H1 (cell line): ENCODE measurements around the gene FNDC7. TPM values are rescaled to one million over a fixed set of nuclear protein-coding genes. Genes with fewer than 3 reads are reported as not detected.

ENCODE experiments used
- CHD1 ChIP-seq: IDR thresholded peaks from 2 replicates; pipeline ENCODE4 v1.6.1; 2012; ENCODE audit warnings: low read depth, low read length, improper control_type of control experiment
- CHD7 ChIP-seq: fragments of 300-600 bp; sonication (generic); IDR thresholded peaks from 2 replicates; pipeline ENCODE4 v1.7.1; 2012; ENCODE audit warnings: low read length, moderate library complexity, mild to moderate bottlenecking, inconsistent platforms; ENCODE audit not compliant: insufficient replicate concordance
- E2F6 ChIP-seq: IDR thresholded peaks from 2 replicates; pipeline ENCODE4 v1.6.1; 2012; ENCODE audit warnings: inconsistent platforms
- EZH2 ChIP-seq: fragments of 200-600 bp; sonication (generic); IDR thresholded peaks from 2 replicates; pipeline ENCODE4 v1.7.1; 2012; ENCODE audit warnings: low read depth, mild to moderate bottlenecking, moderate library complexity, low read length, inconsistent platforms; ENCODE audit not compliant: severe bottlenecking
- POLR2AphosphoS5 ChIP-seq: IDR thresholded peaks from 2 replicates; pipeline ENCODE4 v1.6.1; 2011; ENCODE audit warnings: low read depth, low read length
- TAF7 ChIP-seq: optimal IDR thresholded peaks from 2 replicates; pipeline ENCODE3; 2011; ENCODE audit warnings: low read depth, mild to moderate bottlenecking, inconsistent platforms, low read length, moderate library complexity, borderline replicate concordance
- polyA plus RNA-seq, 7 experiments: library from polyadenylated mRNA; depleted of rRNA in 3 of 7; stranded (reverse) in 5 of 7; unstranded in 2 of 7; fragments of >200 nt in 5 of 7; fragments of 200-250 nt in 2 of 7; gene quantifications; 1 replicate in 5 of 7; 2 replicates in 1 of 7; 4 replicates in 1 of 7; pipeline versions ENCODE4 v1.2.1 to v1.2.3, GENCODE V29; 2011 to 2013; ENCODE audit warnings: missing spikeins in 2 of 7, mixed read lengths in 2 of 7
- total RNA-seq: library from RNA; stranded (reverse); fragmentation: NEBNext Ultra II Directional; extraction: Animal tissue kit (Norgen Biotek cat#: 25700); gene quantifications from 2 replicates; pipeline ENCODE4 v1.2.1, GENCODE V29; 2021
- TF ChIP-seq, protein P1 (sequence below): IDR thresholded peaks from 2 replicates; pipeline ENCODE4 v1.6.1; 2011; ENCODE audit warnings: low read length, improper control_type of control experiment

The FNDC7 gene
- total and polyA plus RNA-seq, 2 of the 8 experiments (the other 6 are each of a cell fraction or from before 2014, with no cell fraction given) = 0.13 to 0.20 TPM

DNA sequence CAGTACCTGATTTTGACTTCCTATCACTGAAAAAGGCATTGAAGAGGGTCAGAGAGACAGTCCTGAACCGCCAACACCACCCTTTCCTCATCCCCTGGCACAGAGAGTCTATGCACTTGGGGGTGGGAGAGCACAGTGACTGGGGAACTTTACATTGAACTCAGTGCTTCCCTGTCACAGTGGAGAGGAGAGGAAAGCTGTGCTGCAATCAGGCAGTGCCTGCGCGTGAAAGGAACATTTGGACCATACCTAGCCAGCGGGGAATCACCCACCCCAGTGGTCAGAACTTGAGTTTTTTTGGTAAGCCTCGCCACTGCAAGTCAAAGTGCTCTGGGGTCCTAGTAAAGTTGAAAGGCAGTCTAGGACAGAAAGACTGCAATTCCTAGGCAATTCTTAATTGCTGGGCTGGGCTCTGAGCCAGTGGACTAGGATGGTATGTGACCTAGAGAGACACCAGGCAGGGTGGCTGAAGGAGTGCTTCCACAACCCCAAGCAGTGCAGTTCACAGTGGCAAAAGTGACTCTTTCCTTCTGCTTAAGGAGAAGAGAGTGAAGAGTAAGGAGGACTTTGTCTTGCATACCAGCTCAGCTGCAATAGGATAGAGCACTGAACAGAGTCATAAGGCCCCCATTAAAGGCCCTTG is 42.5 kb upstream of the FNDC7 start (continued):
- TF ChIP-seq CHD7 (no peak), EZH2 (no peak), E2F6 (no peak), CHD1 (no peak), TAF7 (no peak), POLR2AphosphoS5 (no peak)
- TF ChIP-seq, protein P1, sequence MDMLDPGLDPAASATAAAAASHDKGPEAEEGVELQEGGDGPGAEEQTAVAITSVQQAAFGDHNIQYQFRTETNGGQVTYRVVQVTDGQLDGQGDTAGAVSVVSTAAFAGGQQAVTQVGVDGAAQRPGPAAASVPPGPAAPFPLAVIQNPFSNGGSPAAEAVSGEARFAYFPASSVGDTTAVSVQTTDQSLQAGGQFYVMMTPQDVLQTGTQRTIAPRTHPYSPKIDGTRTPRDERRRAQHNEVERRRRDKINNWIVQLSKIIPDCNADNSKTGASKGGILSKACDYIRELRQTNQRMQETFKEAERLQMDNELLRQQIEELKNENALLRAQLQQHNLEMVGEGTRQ = no peak
